ENCODE data around the gene LRSAM1. TPM values are rescaled to one million over a fixed set of nuclear protein-coding genes. Genes with fewer than 3 reads are reported as not detected.
"Not testable (repeated sequence)": the region's sequence is repeated elsewhere in the genome, so short reads cannot be mapped to it uniquely, and the experiment has no call there.

The LRSAM1 gene
- total and polyA plus RNA-seq, 3 donors from 2014 or later: 9.9 to 22.0 (median 20.5) TPM

DNA sequence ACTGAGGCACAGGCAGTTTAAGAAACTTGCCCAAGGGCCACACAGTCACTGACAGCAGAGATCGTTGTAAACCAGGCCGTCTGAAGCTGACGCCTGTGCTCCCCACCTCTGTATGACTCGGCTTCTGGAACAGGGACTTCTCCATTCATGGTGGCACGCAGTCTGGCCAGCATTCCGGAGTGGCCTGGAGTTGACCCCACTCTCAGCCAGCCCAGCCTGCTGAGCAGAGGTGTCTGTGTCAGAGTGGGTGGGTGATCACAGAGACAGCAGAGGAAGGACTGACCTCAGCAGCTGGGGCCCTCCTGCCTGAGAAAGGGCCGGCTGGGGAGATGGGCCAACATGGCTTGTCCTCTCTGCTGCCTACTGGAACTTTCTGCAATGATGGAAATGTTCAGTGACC is 12.6 kb downstream of the LRSAM1 start:
- TF ChIP-seq POLR2A (IDR thresholded peaks at IDR 0.05) (no peak), CTCF (IDR thresholded peaks at IDR 0.05) (no peak)
- no peak for DNase-seq
- H3K4me3 ChIP-seq: no peak overlapping the region
- no peak overlapping the region for H3K27ac ChIP-seq
- WGBS, 2 donors: 63 to 79% methylated on average over 7 of the region's 7 CpGs
- H3K4me1 ChIP-seq: no peaks in the 10 kb centered on the region
- intact Hi-C loops (cut with DNase I; ENCODE audit: low total_unique reads): no loop called here
- H3K36me3 ChIP-seq (ENCODE audit: low read depth, missing control alignments): no peaks in the 10 kb centered on the region
- no peaks in the 10 kb centered on the region for H3K27me3 ChIP-seq
- no peaks in the 10 kb centered on the region for H3K9me3 ChIP-seq

DNA sequence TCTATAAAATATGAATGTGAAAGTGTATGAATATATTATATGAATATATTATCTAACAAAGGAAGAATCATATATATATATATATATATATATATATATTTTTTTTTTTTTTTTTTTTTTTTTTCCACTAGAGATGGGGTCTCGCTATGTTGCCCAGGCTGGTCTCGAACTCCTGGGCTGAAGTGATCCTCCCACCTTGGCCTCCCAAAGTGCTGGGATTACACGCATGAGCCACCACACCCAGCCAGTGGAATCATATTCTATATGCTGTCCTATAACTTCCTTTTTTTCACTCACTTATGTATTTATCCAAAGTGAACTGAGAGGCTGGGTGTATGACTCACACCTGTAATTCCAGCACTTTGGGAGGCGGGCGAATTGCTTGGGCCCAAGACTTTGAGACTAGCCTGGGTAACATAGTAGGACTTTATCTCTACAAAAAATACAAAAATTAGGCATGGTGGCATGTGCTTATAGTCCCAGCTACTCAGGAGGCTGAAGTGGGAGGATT is 15.2 kb downstream of the LRSAM1 start:
- WGBS, 2 donors: 93 to 94% methylated on average over 5 of the region's 5 CpGs
- H3K4me3 ChIP-seq; intact Hi-C loops (cut with DNase I; ENCODE audit: low total_unique reads); H3K4me1 ChIP-seq; H3K36me3 ChIP-seq (ENCODE audit: low read depth, missing control alignments); H3K27me3 ChIP-seq; H3K9me3 ChIP-seq; DNase-seq; H3K27ac ChIP-seq: not testable (repeated sequence)

GRCh38 chr9:127467621-127468020 is 16.3 kb downstream of the LRSAM1 start:
- H3K36me3 ChIP-seq (ENCODE audit: low read depth, missing control alignments): no peaks in the 10 kb centered on the region
- intact Hi-C loops (cut with DNase I; ENCODE audit: low total_unique reads): no loop called here
- 93 to 95% methylated on average over 9 to 14 of the region's 14 CpGs for WGBS, 2 donors
- H3K4me1 ChIP-seq: no peaks in the 10 kb centered on the region
- H3K27me3 ChIP-seq: no peaks in the 10 kb centered on the region
- H3K9me3 ChIP-seq: no peaks in the 10 kb centered on the region
- DNase-seq: no peak
- no peak overlapping the region for H3K4me3 ChIP-seq
- no peak overlapping the region for H3K27ac ChIP-seq
- no peak for TF ChIP-seq CTCF (IDR thresholded peaks at IDR 0.05)
- TF ChIP-seq POLR2A (IDR thresholded peaks at IDR 0.05): no peak

- Histone ChIP-seq H3K36me3 (ENCODE audit: low read depth, missing control alignments) (no peaks in the 10 kb centered on the region), H3K4me1 (no peaks in the 10 kb centered on the region), H3K27ac (no peak overlapping the region), H3K27me3 (no peaks in the 10 kb centered on the region), H3K9me3 (no peaks in the 10 kb centered on the region), H3K4me3 (no peak overlapping the region)
- WGBS, 2 donors: 91 to 93% methylated on average over 3 of the region's 3 CpGs
- no peak for DNase-seq
- TF ChIP-seq CTCF (IDR thresholded peaks at IDR 0.05): no peak
- no peak for TF ChIP-seq POLR2A (IDR thresholded peaks at IDR 0.05)
- intact Hi-C loops (cut with DNase I; ENCODE audit: low total_unique reads): no loop called here
Measured at GRCh38 chr9:127470662-127471061, 19.4 kb downstream of the LRSAM1 start.

DNA sequence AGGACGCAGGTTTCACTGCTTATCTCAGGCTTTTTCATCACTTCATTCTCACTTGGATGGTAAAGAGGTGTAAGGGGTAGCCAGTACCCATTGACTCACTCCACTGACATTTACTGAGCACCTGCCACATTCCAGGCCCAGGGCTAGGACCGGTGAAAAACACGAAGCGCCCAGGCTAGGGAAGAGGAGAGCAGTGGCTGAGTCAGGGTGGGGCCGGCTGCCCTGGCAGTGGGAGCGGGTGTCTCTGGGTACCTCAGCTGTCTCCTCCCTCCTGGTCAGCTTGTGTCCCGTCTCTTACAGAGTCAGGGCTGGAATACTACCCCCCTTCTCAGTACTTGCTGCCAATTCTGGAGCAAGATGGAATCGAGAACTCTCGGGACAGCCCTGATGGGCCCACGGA is 22.2 kb downstream of the LRSAM1 start:
- intact Hi-C loops (cut with DNase I; ENCODE audit: low total_unique reads): no loop called here
- no peak overlapping the region for H3K4me3 ChIP-seq
- TF ChIP-seq POLR2A (IDR thresholded peaks at IDR 0.05) (no peak), CTCF (IDR thresholded peaks at IDR 0.05) (no peak)
- DNase-seq: no peak
- no peaks in the 10 kb centered on the region for H3K36me3 ChIP-seq (ENCODE audit: low read depth, missing control alignments)
- H3K9me3 ChIP-seq: no peaks in the 10 kb centered on the region
- H3K27ac ChIP-seq: no peak overlapping the region
- H3K4me1 ChIP-seq: no peaks in the 10 kb centered on the region
- no peaks in the 10 kb centered on the region for H3K27me3 ChIP-seq
- WGBS, 2 donors: 86 to 92% methylated on average over 4 to 10 of the region's 10 CpGs

All from testis (tissue), 3 donors.